ENCODE results near the gene KIF26A.

KIF26A gene

GRCh38 chr14:104138098-104138717 is at the start of gene KIF26A:
KIF26A (plus strand) TSS chr14:104138587; CDS start chr14:104138723, 136 bp downstream.
- TF ChIP-seq ZFX (IDR thresholded peaks at IDR 0.05) (no peak), CTCF (conservative IDR thresholded peaks at IDR 0.05) (no peak)
- H3K27ac ChIP-seq: peak within 1 kb of the TSS; percentile 27

- no peak overlapping the region for H3K27ac ChIP-seq
- TF ChIP-seq CTCF (conservative IDR thresholded peaks at IDR 0.05) (no peak), ZFX (IDR thresholded peaks at IDR 0.05) (no peak)
Observed at GRCh38 chr14:104090071-104090748, 48.2 kb upstream of the KIF26A start.

GRCh38 chr14:104091061-104091926 is 47.1 kb upstream of the KIF26A start:
- no peak for TF ChIP-seq ZFX (IDR thresholded peaks at IDR 0.05)
- TF ChIP-seq CTCF (conservative IDR thresholded peaks at IDR 0.05): no peak
- no peak overlapping the region for H3K27ac ChIP-seq

DNA sequence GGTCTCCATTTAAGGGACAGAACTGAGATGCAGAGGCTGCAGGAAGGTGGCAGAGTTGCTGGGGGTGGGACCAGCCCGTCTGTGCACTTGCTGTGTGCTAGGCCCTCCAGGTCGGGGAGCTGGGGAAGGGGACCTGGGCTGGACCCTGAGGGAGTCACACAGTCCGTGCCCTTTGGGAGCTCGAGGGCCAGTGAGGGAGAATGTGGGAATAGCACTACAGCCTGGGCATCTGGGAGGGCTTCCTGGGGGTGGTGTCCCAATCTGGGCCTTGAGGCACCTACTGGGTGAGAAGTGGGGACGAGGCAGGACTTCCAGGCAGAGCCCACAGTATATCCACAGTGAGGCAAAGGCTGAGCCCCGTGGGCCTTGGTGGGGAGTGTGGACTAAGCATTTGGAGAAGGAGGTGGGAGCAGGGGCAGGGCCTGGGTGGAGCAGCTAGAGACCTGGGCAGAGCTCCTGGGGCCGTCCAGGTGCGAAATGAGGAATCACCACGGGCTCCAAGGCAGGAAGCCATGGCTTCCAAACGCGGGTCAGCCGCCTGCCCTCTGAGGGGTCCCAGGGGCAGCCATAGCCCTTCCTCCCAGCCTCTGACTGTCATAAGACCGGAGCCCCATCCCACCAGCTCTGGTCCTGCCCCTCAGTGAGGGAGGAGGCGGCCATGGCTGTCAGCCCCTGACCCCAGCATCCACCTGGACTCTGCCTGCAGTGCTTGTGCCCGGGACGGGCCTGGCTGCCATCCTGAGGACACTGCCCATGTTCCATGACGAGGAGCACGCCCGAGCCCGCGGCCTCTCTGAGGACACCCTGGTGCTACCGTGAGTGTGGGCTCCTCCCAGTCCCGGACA is 46.2 kb upstream of the KIF26A start:
- H3K27ac ChIP-seq: no peak overlapping the region
- no peak for TF ChIP-seq CTCF (conservative IDR thresholded peaks at IDR 0.05)
- no peak for TF ChIP-seq ZFX (IDR thresholded peaks at IDR 0.05)

DNA sequence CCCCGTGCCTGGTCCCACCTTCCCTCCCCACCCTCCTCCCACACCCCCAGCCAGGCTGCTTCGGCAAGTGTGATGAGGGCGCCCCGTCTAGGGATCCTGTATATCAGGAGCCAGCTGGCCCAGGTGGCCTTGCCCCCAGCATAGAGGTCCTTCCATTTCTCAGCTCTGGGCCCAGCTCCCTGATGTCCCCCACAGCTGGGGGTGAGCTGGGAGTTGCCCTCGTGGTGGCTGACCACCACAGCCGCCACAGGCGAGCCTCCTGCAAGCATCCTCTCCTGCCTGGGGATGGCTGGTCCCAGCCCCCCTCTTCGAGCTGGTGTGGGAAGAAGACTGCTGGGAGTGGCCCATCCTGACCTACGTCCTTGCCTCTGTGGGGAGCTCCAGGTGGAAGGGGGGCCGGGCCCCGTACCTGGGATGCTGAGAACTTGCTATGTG is 45.4 kb upstream of the KIF26A start:
- TF ChIP-seq CTCF (conservative IDR thresholded peaks at IDR 0.05) (no peak), ZFX (IDR thresholded peaks at IDR 0.05) (no peak)
- no peak overlapping the region for H3K27ac ChIP-seq

GRCh38 chr14:104093366-104094055 is 44.9 kb upstream of the KIF26A start:
- H3K27ac ChIP-seq: no peak overlapping the region
- no peak for TF ChIP-seq ZFX (IDR thresholded peaks at IDR 0.05)
- no peak for TF ChIP-seq CTCF (conservative IDR thresholded peaks at IDR 0.05)
